GM23248 (cell line): ENCODE measurements around the gene PLEKHG3.

Experiments
- EZH2 ChIP-seq: fragments of 200-600 bp; sonication (generic); IDR thresholded peaks from 2 replicates; pipeline ENCODE4 v1.6.1; 2018; ENCODE audit warnings: antibody characterized with exemption, mild to moderate bottlenecking; ENCODE audit not compliant: insufficient read depth, poor library complexity, severe bottlenecking
- EZH2phosphoT487 ChIP-seq: fragments of 200-600 bp; sonication (generic); IDR thresholded peaks from 2 replicates; pipeline ENCODE4 v1.6.1; 2018; ENCODE audit warnings: antibody characterized with exemption, moderate library complexity, mild to moderate bottlenecking, low read depth; ENCODE audit not compliant: insufficient read depth

DNA sequence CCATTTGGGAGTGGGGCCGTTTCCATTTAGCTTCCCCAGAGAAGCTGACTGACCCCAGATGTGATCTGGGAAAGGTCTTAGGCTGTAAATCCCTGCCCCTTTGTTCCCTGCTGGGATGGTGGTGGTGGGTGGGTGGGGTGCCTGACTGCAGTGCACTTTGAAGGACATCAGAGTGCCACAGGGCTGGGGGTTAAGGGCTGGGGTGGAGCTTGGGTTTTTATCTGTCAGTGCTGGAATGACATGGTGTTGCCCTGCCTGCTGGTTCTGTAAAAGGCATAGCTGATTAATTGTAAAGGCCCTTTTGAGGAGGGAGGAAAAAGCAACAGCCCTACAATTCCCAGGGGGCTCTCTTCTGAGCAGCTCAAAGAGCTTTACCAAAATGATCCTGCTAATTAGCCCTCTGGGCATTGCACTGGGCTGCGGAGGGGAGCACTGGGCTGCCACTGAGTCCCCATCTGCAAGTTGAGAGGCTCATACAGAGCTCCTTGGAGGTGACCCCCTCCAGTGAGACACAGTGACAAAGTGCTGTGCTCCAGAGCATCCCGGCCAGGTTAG, 21.1 kb downstream of the PLEKHG3 start:
- TF ChIP-seq EZH2 (no peak), EZH2phosphoT487 (no peak)
